Stimulated activated CD8-positive, alpha-beta memory T cell treated with anti-CD3 and anti-CD28 coated beads, Interleukin-4, amount 100 ng/mL, for 48 hours (primary cell): ENCODE measurements around the gene WWTR1.
A peak's percentile ranks its signal among the peaks of the same experiment; 100 is the strongest.

Experiments used
- DNase-seq: peaks from one replicate; pipeline ENCODE4 v3.0.0-alpha.2; 2020

WWTR1 gene

GRCh38 chr3:149589332-149589731, 68.5 kb downstream of the WWTR1 start:
- DNase-seq: no peak

GRCh38 chr3:149588909-149589308, 68.9 kb downstream of the WWTR1 start:
- DNase-seq: no peak

- no peak for DNase-seq
These were observed 70.4 kb downstream of the WWTR1 start for GRCh38 chr3:149587383-149587782.

- no peak for DNase-seq
These were observed 71.0 kb downstream of the WWTR1 start for GRCh38 chr3:149586871-149587270.

GRCh38 chr3:149585401-149585726, 72.5 kb downstream of the WWTR1 start:
- DNase-seq: no peak

GRCh38 chr3:149583921-149584635, 73.7 kb downstream of the WWTR1 start:
- no peak for DNase-seq

GRCh38 chr3:149582395-149582794, 75.4 kb downstream of the WWTR1 start:
- no peak for DNase-seq

GRCh38 chr3:149581681-149582370, 76.0 kb downstream of the WWTR1 start:
- DNase-seq: no peak

- no peak for DNase-seq
These were observed 76.6 kb downstream of the WWTR1 start for GRCh38 chr3:149581248-149581647.

- DNase-seq: peak; percentile 30
These were observed 77.8 kb downstream of the WWTR1 start for GRCh38 chr3:149579838-149580542.

GRCh38 chr3:149579161-149579560, 78.7 kb downstream of the WWTR1 start:
- no peak for DNase-seq

GRCh38 chr3:149577801-149578200, 80.0 kb downstream of the WWTR1 start:
- DNase-seq: no peak

- DNase-seq: no peak
These were observed 81.8 kb downstream of the WWTR1 start for GRCh38 chr3:149575961-149576564.

- no peak for DNase-seq
These were observed 82.4 kb downstream of the WWTR1 start for GRCh38 chr3:149575213-149575960.

- no peak for DNase-seq
These were observed 84.9 kb downstream of the WWTR1 start for GRCh38 chr3:149572796-149573414.

GRCh38 chr3:149571381-149571780, 86.4 kb downstream of the WWTR1 start:
- DNase-seq: no peak

- no peak for DNase-seq
These were observed 87.8 kb downstream of the WWTR1 start for GRCh38 chr3:149570016-149570415.

- DNase-seq: no peak
These were observed 90.4 kb downstream of the WWTR1 start for GRCh38 chr3:149567381-149567780.

- no peak for DNase-seq
These were observed 91.4 kb downstream of the WWTR1 start for GRCh38 chr3:149566292-149566975.

- no peak for DNase-seq
These were observed 93.7 kb downstream of the WWTR1 start for GRCh38 chr3:149564079-149564478.

GRCh38 chr3:149563114-149563513, 94.7 kb downstream of the WWTR1 start:
- DNase-seq: no peak

GRCh38 chr3:149560617-149561016, 97.2 kb downstream of the WWTR1 start:
- DNase-seq: no peak
